Measurements from ENCODE around the gene EIF4E1B.

DNA sequence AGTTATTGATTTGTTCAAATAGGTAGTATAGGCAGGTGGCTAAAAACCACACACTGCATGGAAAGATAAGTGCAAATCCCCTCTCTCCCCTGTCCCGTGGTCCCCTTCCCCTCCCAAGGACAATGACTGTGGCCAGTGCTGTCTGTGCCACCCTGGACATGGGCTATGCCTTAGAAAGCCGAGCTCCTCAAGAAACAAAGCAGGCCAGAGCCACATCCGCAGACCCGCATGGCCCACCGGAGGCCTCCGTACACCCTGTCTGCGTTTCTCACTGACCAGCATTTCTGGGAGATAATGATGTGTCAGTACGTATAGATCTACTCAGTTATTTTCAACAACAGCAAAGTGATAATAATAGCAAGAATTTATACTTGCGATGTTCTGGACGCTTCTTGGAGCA, 33.1 kb downstream of the EIF4E1B start:
- TF ChIP-seq, protein P1, sequence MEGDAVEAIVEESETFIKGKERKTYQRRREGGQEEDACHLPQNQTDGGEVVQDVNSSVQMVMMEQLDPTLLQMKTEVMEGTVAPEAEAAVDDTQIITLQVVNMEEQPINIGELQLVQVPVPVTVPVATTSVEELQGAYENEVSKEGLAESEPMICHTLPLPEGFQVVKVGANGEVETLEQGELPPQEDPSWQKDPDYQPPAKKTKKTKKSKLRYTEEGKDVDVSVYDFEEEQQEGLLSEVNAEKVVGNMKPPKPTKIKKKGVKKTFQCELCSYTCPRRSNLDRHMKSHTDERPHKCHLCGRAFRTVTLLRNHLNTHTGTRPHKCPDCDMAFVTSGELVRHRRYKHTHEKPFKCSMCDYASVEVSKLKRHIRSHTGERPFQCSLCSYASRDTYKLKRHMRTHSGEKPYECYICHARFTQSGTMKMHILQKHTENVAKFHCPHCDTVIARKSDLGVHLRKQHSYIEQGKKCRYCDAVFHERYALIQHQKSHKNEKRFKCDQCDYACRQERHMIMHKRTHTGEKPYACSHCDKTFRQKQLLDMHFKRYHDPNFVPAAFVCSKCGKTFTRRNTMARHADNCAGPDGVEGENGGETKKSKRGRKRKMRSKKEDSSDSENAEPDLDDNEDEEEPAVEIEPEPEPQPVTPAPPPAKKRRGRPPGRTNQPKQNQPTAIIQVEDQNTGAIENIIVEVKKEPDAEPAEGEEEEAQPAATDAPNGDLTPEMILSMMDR (IDR thresholded peaks at IDR 0.05), result no peak
- TF ChIP-seq POLR2A (IDR thresholded peaks at IDR 0.05), result no peak
